ENCODE data around the gene CBX7.

The CBX7 gene

GRCh38 chr22:39094717-39095389, 57.6 kb downstream of the CBX7 start:
- no peak for DNase-seq (ENCODE audit: low read depth in 2 of 2, low spot score in 1 of 2)

DNA sequence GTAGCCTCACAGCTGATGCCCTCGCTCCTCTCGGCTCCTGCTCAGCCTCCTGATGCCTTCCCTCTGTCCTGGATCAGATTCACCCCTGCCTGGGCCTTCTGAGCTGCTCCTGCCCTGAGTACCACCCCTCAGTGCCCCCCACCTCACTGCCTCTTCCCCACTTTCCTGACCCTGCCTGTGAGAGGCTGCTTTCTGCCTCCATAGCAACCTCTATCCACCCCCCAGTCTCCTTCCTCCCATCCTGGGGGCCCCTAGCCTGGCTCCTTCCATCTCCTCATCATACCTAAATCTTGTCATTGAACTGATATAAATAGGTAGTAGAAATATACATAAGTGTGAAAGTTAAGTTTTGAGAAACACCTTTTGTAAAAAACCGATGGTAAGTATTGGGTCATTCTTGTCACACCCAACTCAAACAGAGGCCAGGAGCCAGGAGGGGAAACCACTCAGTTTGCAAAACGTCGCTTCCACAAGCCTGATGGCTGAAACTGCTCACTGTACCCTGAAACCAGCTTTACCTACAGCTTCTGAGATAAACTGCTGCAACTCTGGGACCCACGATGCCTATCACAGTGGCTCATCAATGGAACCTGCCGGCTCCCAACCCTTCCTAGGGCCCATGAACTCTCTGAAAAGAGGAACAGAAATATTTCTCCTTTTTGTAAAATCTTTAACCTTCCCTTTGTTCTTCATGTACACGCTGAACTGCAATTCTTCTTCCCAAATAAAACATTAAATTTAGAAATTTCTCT, 60.2 kb downstream of the CBX7 start:
- DNase-seq (ENCODE audit: low read depth in 2 of 2, low spot score in 1 of 2) = no peak

- no peak for DNase-seq (ENCODE audit: low read depth in 2 of 2, low spot score in 1 of 2)
Observed at GRCh38 chr22:39091126-39092081, 61.1 kb downstream of the CBX7 start.

- DNase-seq (ENCODE audit: low read depth in 2 of 2, low spot score in 1 of 2) = peak; percentile 56 to 81
Observed at GRCh38 chr22:39090426-39091064, 61.9 kb downstream of the CBX7 start.

DNA sequence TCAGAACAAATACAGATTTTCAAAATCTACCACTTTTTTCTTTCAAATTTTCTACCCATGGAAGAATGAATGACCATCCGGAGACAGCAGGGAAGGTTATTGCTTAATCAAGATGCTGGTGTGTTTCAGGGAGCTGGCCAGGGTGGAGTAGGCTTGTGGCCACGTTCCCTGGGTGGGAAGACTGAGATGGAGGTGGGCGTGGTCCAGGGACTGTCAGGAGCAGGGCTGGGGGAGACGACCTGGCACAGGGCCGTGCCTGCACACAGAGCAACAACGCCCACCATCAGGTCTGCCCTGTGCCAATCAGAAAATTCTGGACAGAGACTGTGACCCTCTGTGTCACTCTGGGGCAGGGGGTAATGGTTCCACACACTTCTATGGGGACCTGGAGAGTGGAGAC, 62.6 kb downstream of the CBX7 start:
- DNase-seq (ENCODE audit: low read depth in 2 of 2, low spot score in 1 of 2) = no peak

- DNase-seq (ENCODE audit: low read depth in 2 of 2, low spot score in 1 of 2) = no peak
Observed at GRCh38 chr22:39088685-39089032, 63.8 kb downstream of the CBX7 start.

- DNase-seq (ENCODE audit: low read depth in 2 of 2, low spot score in 1 of 2) = no peak
Observed at GRCh38 chr22:39087881-39088684, 64.4 kb downstream of the CBX7 start.

- no peak for DNase-seq (ENCODE audit: low read depth in 2 of 2, low spot score in 1 of 2)
Observed at GRCh38 chr22:39087098-39087497, 65.4 kb downstream of the CBX7 start.

GRCh38 chr22:39084666-39085065, 67.8 kb downstream of the CBX7 start:
- DNase-seq (ENCODE audit: low read depth in 2 of 2, low spot score in 1 of 2) = no peak

GRCh38 chr22:39083212-39084165, 69.0 kb downstream of the CBX7 start:
- DNase-seq (ENCODE audit: low read depth in 2 of 2, low spot score in 1 of 2) = no peak

GRCh38 chr22:39081598-39081997, 70.9 kb downstream of the CBX7 start:
- DNase-seq (ENCODE audit: low read depth in 2 of 2, low spot score in 1 of 2) = no peak

GRCh38 chr22:39081016-39081415, 71.5 kb downstream of the CBX7 start:
- no peak for DNase-seq (ENCODE audit: low read depth in 2 of 2, low spot score in 1 of 2)
